Activated CD4-positive, alpha-beta T cell treated with anti-CD3 and anti-CD28 coated beads for 48 hours (primary cell): ENCODE results near the gene MFF.
A peak's percentile ranks its signal among the peaks of the same experiment; 100 is the strongest.
"Not testable (repeated sequence)": the region's sequence is repeated elsewhere in the genome, so short reads cannot be mapped to it uniquely, and the experiment has no call there.

Source experiments
- DNase-seq: peaks from one replicate; pipeline ENCODE4 v3.0.0-alpha.2; 2020

The MFF gene

DNA sequence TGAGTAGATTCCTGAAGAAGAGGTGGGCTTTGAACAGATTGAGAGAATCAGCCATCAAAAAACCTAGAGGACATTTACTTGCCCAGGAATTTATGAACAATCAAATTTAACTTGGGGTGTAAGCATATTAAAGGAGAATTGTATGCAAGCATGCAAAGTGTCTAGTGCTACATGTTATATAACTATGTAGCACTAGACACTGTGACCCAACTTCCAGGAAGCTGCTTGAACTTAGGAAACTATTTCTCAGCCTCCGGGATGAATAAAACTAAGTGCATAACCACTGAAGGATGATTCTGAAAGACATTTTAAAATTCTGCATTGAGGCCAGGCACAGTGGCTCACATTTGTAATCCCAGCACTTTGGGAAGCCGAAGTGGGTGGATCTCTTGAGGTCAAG is 12.4 kb downstream of the MFF start:
- no peak for DNase-seq

DNA sequence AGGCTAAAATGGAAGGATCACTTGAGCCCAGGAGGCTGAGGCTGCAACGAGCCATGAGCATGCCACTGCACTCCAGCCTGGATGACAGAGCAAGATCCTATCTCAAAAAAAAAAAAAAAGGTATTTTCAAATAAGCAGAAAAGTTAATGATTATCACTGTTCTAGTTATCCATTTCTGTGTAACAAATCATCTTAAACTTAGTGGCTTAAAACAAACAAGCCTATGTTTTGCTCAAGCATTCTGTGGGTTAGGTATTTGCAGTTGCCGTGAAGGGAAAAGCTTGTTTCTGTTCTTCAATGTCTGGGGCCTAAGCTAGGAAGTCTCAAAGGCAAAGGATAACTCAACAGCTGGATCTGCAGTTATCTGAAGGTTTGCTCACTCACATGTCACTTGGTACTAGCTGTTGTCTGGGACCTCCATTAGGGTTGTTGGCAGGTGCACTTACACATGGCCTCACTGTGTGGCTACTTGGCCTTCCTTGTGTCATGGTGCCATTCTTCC is 14.1 kb downstream of the MFF start:
- DNase-seq, result no peak

- no peak for DNase-seq
Measured at GRCh38 chr2:227340106-227340505, 15.1 kb downstream of the MFF start.

GRCh38 chr2:227341553-227341952 is 16.5 kb downstream of the MFF start:
- no peak for DNase-seq

DNA sequence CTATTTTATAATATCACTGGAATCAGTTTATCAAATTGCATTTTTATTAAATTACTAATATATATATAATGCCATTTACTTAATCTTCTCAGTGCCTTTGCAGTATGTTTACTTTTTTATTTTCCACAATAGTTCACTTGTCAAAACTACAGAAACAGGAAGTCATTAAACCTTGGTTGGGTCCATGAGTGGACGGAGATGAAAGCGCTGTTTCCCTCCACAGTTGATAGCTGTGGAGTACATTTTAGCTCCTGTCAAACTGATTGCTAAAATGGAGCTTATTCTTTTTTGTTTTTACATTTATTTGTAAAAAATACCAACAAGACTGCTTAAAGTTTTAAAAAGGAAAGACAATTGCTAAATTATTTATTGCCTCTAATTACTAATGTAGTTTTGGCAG is 19.2 kb downstream of the MFF start:
- no peak for DNase-seq

- DNase-seq, result no peak
Measured at GRCh38 chr2:227347117-227347516, 22.1 kb downstream of the MFF start.

DNA sequence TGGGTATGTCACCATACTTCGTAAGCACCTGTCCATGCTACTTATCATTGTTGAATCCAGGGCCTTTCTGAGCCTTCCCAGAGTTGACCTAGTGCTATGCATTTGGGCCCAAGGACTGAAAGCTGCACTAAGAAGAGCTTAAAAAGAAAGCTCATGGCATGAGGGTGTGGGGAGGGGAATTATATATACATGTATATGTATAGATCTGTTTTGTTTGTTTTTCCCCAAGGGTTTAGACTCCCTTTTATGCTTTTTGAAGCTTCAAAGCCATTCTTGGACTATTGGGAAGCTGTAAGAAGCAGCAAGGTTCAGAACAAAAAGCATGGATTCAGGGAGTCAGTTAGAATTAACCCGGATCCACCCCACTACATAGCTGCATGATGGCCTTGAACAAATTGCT is 23.3 kb downstream of the MFF start:
- no peak for DNase-seq

DNA sequence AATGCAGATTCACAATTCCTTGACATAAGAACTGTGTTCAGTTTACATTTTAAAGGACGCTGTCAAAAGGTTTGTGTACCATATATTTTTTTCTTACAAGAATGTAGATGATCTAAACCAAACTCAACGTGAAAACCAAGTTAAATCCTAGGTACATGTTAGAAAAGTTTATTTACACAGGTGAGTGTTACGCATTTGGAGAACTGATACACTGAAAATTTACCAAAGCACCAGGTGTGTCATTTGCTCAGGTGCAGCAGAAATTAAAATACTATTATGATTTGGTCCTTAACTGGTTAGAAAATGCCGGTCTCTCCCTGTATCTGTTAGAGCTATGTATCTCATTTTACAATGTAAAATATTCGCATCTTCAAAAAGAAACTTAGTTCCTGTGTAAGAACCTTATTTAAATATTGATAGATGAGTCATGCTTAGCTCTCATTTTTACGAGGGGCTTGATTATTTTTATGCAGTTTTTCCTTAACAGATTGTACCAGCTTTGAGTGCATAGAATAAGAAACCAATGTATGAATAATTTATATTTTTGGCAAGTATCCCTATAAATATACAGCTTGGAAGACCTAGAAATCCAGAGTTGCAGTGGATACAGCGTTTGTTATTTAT is 25.1 kb downstream of the MFF start:
- DNase-seq, result no peak

DNA sequence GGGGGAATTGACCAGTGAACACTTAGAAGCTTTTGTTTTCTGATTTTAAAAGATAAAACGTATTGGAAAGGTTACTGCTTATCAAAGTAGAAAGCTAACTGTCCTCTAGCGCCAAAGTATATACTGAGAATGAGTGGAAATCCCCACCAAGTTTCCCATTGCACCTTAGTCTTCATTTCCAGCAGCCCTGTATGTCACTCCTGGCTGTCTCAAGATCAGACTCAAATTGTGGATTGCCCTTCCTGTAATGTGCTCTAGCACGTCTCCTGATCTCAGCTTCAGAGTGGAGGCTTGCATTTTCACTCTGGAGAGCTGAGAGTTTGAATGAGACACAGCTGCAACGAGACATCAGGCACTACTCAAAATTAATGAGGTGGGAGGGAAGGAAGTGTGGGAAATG is 26.6 kb downstream of the MFF start:
- no peak for DNase-seq

DNA sequence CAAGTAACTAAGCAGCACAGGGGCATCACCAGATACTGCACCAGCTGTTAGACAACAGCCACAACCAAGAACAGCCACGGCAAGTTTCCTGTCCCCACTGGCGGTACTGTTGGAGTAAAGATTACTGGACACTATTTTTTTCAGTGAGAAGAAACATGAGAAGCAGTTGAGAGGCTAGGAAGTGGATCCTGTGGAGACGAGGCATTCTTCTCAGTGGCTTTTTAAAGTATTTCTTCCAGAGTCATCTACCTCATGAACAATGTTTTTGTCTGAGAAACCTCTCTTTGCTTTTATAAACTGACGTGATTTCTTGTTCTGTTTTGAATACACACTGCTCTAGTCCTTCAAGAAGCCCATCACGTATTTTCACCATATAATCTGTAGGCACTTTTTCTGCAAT is 35.3 kb downstream of the MFF start:
- DNase-seq, result no peak

DNA sequence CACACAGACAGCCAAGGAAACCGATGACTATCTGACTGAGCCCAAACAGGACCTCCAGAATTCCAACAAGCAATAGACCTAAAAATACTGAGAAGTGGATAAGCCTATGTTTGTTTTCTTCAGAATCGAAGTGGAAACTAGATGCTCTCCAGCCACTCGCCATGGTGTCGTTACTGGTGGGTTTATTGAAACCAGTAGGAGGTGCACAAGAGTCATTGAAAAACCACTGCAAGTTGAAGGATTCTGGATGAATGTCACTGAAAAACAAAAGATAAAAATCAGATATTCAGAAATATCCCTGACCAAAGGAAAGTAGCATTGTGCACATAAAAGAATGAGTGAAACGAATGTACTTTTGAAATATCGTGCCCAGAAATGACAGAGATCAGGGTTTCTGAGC is 38.7 kb downstream of the MFF start:
- DNase-seq, result no peak

DNA sequence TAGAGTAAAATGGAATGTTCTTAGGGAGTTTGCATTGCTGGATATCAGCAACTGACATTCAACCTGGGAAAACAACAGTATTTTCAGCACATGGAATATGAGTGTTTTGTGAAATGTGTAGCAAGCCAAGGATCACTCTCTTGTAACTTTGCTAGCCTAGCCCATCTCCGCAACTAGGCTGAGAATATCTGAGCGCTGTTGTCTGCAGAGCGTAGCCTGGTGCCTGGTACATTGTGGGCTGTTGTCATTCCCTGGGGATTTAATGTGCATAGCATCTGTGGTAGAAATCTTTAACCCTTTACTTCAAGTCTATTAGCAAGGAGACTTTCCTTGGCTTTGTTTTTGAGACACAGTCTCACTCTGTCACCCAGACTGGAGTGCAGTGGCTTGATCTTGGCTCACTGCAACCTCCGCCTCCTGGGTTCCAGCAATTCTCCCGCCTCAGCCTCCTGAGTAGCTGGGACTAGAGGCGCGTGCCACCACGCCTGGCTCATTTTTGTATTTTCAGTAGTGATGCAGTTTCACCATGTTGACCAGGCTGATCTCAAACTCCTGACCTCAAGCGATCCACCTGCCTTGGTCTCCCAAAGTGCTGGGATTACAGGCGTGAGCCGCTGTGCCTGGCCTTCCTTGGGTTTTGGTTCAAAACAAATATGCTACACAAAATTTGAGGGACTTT is 39.7 kb downstream of the MFF start:
- not testable (repeated sequence) for DNase-seq

DNA sequence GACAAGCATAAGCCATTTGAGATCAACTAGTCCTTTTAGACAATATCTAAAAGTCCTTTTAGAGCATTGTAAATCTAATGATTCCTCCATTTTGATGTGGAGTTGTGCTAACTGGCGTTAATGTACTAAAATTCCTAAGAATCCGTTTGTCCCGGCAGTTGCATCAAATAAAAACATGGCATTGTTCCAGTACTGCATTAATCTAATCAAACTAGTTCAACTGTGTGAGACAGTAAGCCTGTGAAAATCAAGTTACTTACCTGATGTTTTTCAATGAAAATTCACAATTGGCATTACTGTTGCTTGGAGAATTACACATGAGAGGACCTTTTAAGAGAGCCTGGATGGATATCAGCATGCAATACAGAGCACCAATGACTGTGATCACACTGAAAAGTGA is 40.8 kb downstream of the MFF start:
- DNase-seq, result no peak

DNA sequence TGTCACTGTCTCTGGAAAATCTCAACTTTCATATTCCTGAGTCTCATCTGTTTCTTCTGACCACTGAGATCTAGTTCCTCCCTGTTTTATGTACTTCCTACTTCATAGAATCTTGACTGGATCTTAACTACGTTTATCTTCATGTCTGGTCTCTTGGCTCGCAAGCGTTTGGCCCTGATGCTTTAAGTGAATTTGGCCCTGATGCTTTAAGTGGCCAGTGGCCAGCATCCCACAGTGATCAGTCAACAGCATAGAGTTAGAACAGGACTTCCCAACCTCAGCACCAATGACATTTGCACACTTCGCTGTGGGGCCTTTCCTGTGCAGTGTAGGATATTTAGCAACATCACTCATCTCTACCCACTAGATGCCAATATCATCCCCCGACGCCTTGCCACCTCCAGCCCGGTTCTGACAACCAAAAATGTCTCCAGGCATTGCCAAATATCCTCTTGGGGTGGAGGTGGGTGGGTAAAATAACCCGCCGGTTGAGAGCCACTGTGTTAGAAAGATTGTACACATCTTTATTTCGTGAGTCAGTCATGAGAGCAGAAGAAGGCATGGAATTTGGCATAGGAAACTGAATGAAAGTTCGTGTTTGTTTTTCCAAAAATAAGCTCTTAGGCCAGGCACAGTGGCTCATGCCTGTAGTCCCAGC is 41.8 kb downstream of the MFF start:
- DNase-seq, result no peak

DNA sequence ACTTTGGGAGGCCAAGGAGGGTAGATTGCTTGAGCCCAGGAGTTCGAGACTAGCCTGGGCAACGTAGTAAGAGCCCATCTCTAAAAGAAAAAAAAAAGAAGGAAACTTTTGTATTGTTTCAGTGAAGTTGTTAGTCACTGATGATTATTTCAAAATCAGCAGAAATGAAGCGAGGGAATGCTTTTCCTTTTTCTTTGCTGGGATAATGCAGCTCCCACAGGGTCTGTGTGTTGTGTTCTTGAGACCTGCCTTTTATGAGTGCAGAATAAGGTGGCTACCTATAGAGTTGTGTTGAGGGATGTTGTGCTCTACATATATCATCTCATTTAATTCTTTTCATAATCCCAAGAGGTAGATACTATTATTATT is 42.4 kb downstream of the MFF start:
- no peak for DNase-seq

- DNase-seq, result no peak
Measured at GRCh38 chr2:227368574-227368973, 43.5 kb downstream of the MFF start.

DNA sequence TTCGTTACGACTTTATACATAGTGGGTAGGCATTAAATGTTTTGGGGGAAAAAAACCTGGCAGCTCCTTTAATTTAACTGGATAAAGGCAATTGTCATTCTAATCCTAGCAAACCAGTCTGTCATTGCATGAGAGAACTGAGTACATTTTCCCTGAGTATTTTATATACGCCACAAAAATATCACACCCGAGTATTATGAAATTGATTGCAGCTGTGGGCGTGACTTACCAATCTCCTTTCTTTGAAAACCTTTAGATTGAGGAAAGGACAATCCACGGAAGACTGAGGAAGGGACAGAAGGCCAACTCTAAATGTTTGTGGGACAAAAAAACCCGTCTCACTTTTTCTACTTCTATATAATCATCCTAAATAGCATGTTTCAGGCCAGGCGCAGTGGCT is 45.0 kb downstream of the MFF start:
- no peak for DNase-seq

DNA sequence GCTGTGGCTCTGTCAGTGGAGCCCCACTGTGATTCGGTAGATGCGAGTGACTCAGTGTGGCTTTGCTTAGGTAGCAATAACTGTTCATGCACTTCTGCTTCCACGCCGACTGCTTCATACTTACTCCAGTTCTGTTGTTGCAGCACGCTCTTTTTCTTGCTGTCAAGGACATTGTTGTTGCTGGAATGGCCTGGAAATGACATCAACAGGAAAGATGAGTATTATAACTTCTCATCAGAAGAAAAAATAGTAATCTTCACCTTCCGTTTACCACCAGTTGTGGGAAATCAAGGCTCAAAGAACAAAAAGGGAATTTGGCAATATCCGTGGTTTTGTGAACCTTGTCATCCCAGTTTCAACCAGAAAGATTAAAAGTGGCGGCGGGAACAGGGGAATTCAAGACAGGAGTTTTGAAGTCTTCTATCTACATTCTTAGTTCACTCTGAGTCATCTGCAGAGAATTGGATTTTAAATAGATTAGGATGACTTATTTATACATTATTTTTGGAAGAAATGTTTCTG is 45.8 kb downstream of the MFF start:
- DNase-seq, result peak; percentile 38

DNA sequence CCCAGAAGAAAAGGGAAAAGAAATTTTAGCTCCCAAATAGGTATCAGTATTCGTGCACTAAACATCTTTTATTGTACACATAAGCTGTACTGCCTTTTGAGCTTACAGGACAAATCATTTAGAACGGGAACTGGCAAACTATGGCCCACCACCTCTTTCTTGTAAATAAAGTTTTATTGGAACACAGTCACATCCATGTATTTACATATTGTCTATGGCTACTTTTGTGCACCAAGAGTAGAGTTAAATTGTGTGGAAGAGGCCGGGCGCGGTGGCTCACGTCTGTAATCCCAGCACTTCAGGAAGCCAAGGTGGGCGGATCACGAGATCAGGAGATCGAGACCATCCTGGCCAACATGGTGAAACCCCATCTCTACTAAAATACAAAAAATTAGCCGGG is 48.3 kb downstream of the MFF start:
- no peak for DNase-seq

GRCh38 chr2:227374158-227374557 is 49.1 kb downstream of the MFF start:
- peak; percentile 60 for DNase-seq

GRCh38 chr2:227376656-227377396 is 51.8 kb downstream of the MFF start:
- DNase-seq, result no peak

GRCh38 chr2:227377467-227378351 is 52.7 kb downstream of the MFF start:
- no peak for DNase-seq
